MM.1S (cell line): ENCODE data around the gene DMAC1.

Experiments used
- DNase-seq: peaks from one replicate; pipeline ENCODE4 v3.0.0-alpha.2; 2015
- H2AFZ ChIP-seq: fragments of 300-600 bp; sonication (generic); 2 replicates; pipeline ENCODE4 v1.6.0; 2016; ENCODE audit warnings: antibody characterized with exemption, low read length
- H3F3A ChIP-seq: fragments of 300-600 bp; sonication (generic); 2 replicates; pipeline ENCODE4 v1.6.1; 2016; ENCODE audit warnings: mild to moderate bottlenecking, antibody characterized with exemption, low read length, moderate library complexity, mixed read lengths; ENCODE audit not compliant: insufficient read depth
- H3K27ac ChIP-seq: fragments of 300-600 bp; sonication (generic); 2 replicates; pipeline ENCODE4 v1.5.1; 2016; ENCODE audit warnings: mild to moderate bottlenecking, low read length
- H3K27me3 ChIP-seq: fragments of 300-600 bp; sonication (generic); replicated peaks from 2 replicates; pipeline ENCODE4 v1.6.0; 2016; ENCODE audit warnings: low read length; ENCODE audit not compliant: insufficient read depth
- H3K36me3 ChIP-seq: fragments of 300-600 bp; sonication (generic); replicated peaks from 2 replicates; pipeline ENCODE4 v1.6.1; 2016; ENCODE audit warnings: mild to moderate bottlenecking, low read length, mixed read lengths; ENCODE audit not compliant: insufficient read depth
- H3K4me1 ChIP-seq: fragments of 300-600 bp; sonication (generic); 2 replicates; pipeline ENCODE4 v1.6.1; 2016; ENCODE audit warnings: low read length, mixed read lengths
- H3K4me2 ChIP-seq: fragments of 300-600 bp; sonication (generic); 2 replicates; pipeline ENCODE4 v1.6.0; 2016; ENCODE audit warnings: low read depth, low read length
- H3K4me3 ChIP-seq: fragments of 300-600 bp; sonication (generic); 2 replicates; pipeline ENCODE4 v1.5.1; 2016; ENCODE audit warnings: low read length, mixed read lengths
- H3K79me2 ChIP-seq: fragments of 300-600 bp; sonication (generic); 2 replicates; pipeline ENCODE4 v1.6.1; 2016; ENCODE audit warnings: mixed run types, low read length, mixed read lengths
- H3K9ac ChIP-seq: fragments of 300-600 bp; sonication (generic); 2 replicates; pipeline ENCODE4 v1.6.1; 2016; ENCODE audit warnings: low read length, mixed read lengths
- H3K9me2 ChIP-seq: fragments of 300-600 bp; sonication (generic); replicated peaks from 2 replicates; pipeline ENCODE4 v1.6.1; 2016; ENCODE audit warnings: mild to moderate bottlenecking, low read length, mixed read lengths; ENCODE audit not compliant: insufficient read depth
- H3K9me3 ChIP-seq: fragments of 300-600 bp; sonication (generic); replicated peaks from 2 replicates; pipeline ENCODE4 v1.6.1; 2016; ENCODE audit warnings: mild to moderate bottlenecking, low read length, mixed read lengths; ENCODE audit not compliant: insufficient read depth
- H4K20me1 ChIP-seq: fragments of 300-600 bp; sonication (generic); 2 replicates; pipeline ENCODE4 v1.6.1; 2016; ENCODE audit warnings: mild to moderate bottlenecking, low read length, moderate library complexity, mixed read lengths; ENCODE audit not compliant: insufficient read depth
- CTCF ChIP-seq: fragments of 300-600 bp; sonication (generic); IDR thresholded peaks from 2 replicates; pipeline ENCODE4 v1.5.1; 2016; ENCODE audit warnings: antibody characterized with exemption, low read length, mixed read lengths
- EZH2 ChIP-seq: fragments of 300-600 bp; sonication (generic); optimal IDR thresholded peaks from 2 replicates; pipeline ENCODE3; 2017; ENCODE audit warnings: low read depth, mild to moderate bottlenecking, antibody characterized with exemption, low read length, mixed read lengths
- EZH2phosphoT487 ChIP-seq: fragments of 300-600 bp; sonication (generic); IDR thresholded peaks from 2 replicates; pipeline ENCODE4 v1.6.1; 2018; ENCODE audit warnings: antibody characterized with exemption, low read length

Gene DMAC1

GRCh38 chr9:7844242-7844641 lies 44.7 kb upstream of the DMAC1 start:
- Histone ChIP-seq H3K79me2 (no peaks in the 10 kb centered on the region), H3K4me3 (no peak overlapping the region), H3K27me3 (no peaks in the 10 kb centered on the region), H3K9me3 (no peaks in the 10 kb centered on the region), H4K20me1 (no peaks in the 10 kb centered on the region), H3K4me2 (no peak overlapping the region), H3F3A (no peaks in the 10 kb centered on the region), H2AFZ (no peak overlapping the region), H3K27ac (no peak overlapping the region), H3K9me2 (no peaks in the 10 kb centered on the region), H3K36me3 (no peaks in the 10 kb centered on the region), H3K9ac (no peak overlapping the region), H3K4me1 (no peaks in the 10 kb centered on the region)
- DNase-seq = no peak
- TF ChIP-seq EZH2 (no peak), CTCF (peak; percentile 35), EZH2phosphoT487 (no peak)

GRCh38 chr9:7841831-7842230 lies 42.3 kb upstream of the DMAC1 start:
- Histone ChIP-seq H3K4me3 (no peak overlapping the region), H4K20me1 (no peaks in the 10 kb centered on the region), H3K27ac (no peak overlapping the region), H3K9me3 (no peaks in the 10 kb centered on the region), H3K79me2 (no peaks in the 10 kb centered on the region), H3K36me3 (no peaks in the 10 kb centered on the region), H3K4me2 (no peak overlapping the region), H3K4me1 (peaks cover 3% of the 10 kb centered on the region; the same call in 1 of the 2 replicates), H2AFZ (no peak overlapping the region), H3K27me3 (no peaks in the 10 kb centered on the region), H3K9me2 (no peaks in the 10 kb centered on the region), H3K9ac (no peak overlapping the region), H3F3A (no peaks in the 10 kb centered on the region)
- DNase-seq = no peak
- TF ChIP-seq EZH2phosphoT487 (no peak), CTCF (no peak), EZH2 (no peak)

- H3K9me2 ChIP-seq = no peaks in the 10 kb centered on the region
- no peaks in the 10 kb centered on the region for H3K27me3 ChIP-seq
- no peaks in the 10 kb centered on the region for H3K9me3 ChIP-seq
- H3F3A ChIP-seq = no peaks in the 10 kb centered on the region
- no peaks in the 10 kb centered on the region for H4K20me1 ChIP-seq
- H3K4me1 ChIP-seq = peaks cover 3% of the 10 kb centered on the region; the same call in 1 of the 2 replicates
- H3K27ac ChIP-seq = no peak overlapping the region
- DNase-seq = no peak
- no peak overlapping the region for H2AFZ ChIP-seq
- H3K79me2 ChIP-seq = no peaks in the 10 kb centered on the region
- TF ChIP-seq CTCF (no peak), EZH2phosphoT487 (no peak), EZH2 (no peak)
- no peaks in the 10 kb centered on the region for H3K36me3 ChIP-seq
- H3K4me3 ChIP-seq = no peak overlapping the region
- H3K9ac ChIP-seq = no peak overlapping the region
- no peak overlapping the region for H3K4me2 ChIP-seq
These were observed 35.0 kb upstream of the DMAC1 start for GRCh38 chr9:7834531-7834930.
